Neural cell (in vitro differentiated cells): ENCODE results near the gene MEGF11.

Source experiments
- CTCF ChIP-seq: fragments of 450-650 bp; IDR thresholded peaks from 2 replicates; pipeline ENCODE4 v1.5.1; 2014; ENCODE audit warnings: antibody characterized with exemption, mild to moderate bottlenecking, moderate library complexity; ENCODE audit not compliant: poor library complexity, severe bottlenecking
- EZH2 ChIP-seq: fragments of 200-600, 300-800 bp; shearing (Covaris generic), sonication (generic); IDR thresholded peaks from 2 replicates; pipeline ENCODE4 v1.6.1; 2014; ENCODE audit warnings: antibody characterized with exemption, low read length, borderline replicate concordance, mild to moderate bottlenecking; ENCODE audit not compliant: insufficient read depth, poor library complexity, severe bottlenecking
- MXI1 ChIP-seq: fragments of 450-650 bp; conservative IDR thresholded peaks from 2 replicates; pipeline ENCODE4 v1.6.1; 2014; ENCODE audit warnings: antibody characterized with exemption, mild to moderate bottlenecking; ENCODE audit not compliant: poor library complexity, severe bottlenecking
- POLR2AphosphoS5 ChIP-seq: IDR thresholded peaks from 2 replicates; pipeline ENCODE4 v1.6.1; 2012
- REST ChIP-seq: IDR thresholded peaks from 2 replicates; pipeline ENCODE4 v1.6.1; 2012; ENCODE audit warnings: borderline replicate concordance
- SMC3 ChIP-seq: fragments of 450-650 bp; conservative IDR thresholded peaks from 2 replicates; pipeline ENCODE4 v1.6.1; 2014; ENCODE audit warnings: antibody characterized with exemption, mild to moderate bottlenecking, moderate library complexity; ENCODE audit not compliant: poor library complexity
- TAF1 ChIP-seq: IDR thresholded peaks from 2 replicates; pipeline ENCODE4 v1.6.1; 2012; ENCODE audit warnings: low read depth

- TF ChIP-seq CTCF, result no peak
- no peak for TF ChIP-seq POLR2AphosphoS5
- TF ChIP-seq TAF1, result no peak
- TF ChIP-seq REST, result no peak
- TF ChIP-seq EZH2, result no peak
- TF ChIP-seq SMC3, result no peak
- TF ChIP-seq MXI1, result no peak
These were observed 309.1 kb downstream of the MEGF11 start for GRCh38 chr15:65944404-65944803.
